Neutrophil (primary cell): ENCODE results near the gene UBAC1.

Source experiments
- H3K27ac ChIP-seq: fragments of 200-600 bp; sonication (generic); 2 replicates; pipeline ENCODE4 v1.5.1; 2016; ENCODE audit warnings: mild to moderate bottlenecking, moderate library complexity
- H3K27me3 ChIP-seq: fragments of 200-600 bp; sonication (generic); 2 replicates; pipeline ENCODE4 v1.6.0; 2016; ENCODE audit warnings: mild to moderate bottlenecking
- H3K36me3 ChIP-seq: fragments of 200-600 bp; sonication (generic); 2 replicates; pipeline ENCODE4 v1.5.1; 2017
- H3K4me1 ChIP-seq, 2 experiments: fragments of 200-600 bp in 1 of 2; sonication (generic) in 1 of 2; 1 replicate in 1 of 2; 2 replicates in 1 of 2; pipeline versions ENCODE4 v1.5.1 to v1.6.1; 2013 to 2016; ENCODE audit warnings: low read depth in 1 of 2, low read length in 1 of 2, mild to moderate bottlenecking in 1 of 2, moderate library complexity in 1 of 2; ENCODE audit not compliant: control insufficient read depth in 1 of 2, insufficient read depth in 1 of 2
- H3K4me3 ChIP-seq, 2 experiments: fragments of 200-600 bp in 1 of 2; sonication (generic) in 1 of 2; 1 replicate in 1 of 2; 2 replicates in 1 of 2; pipeline ENCODE4 v1.5.1; 2013 to 2016; ENCODE audit warnings: low read depth in 1 of 2, low read length in 1 of 2, mild to moderate bottlenecking in 1 of 2, moderate library complexity in 1 of 2
- H3K9me3 ChIP-seq: fragments of 200-600 bp; sonication (generic); 2 replicates; pipeline ENCODE4 v1.5.1; 2016
- CTCF ChIP-seq: fragments of 200-600 bp; sonication (generic); IDR thresholded peaks from 2 replicates; pipeline ENCODE4 v1.5.1; 2016; ENCODE audit warnings: antibody characterized with exemption

Gene UBAC1

GRCh38 chr9:136007934-136008692 lies 46.9 kb upstream of the UBAC1 start:
- Histone ChIP-seq H3K27me3 (no peaks in the 10 kb centered on the region), H3K4me1 (no peaks in the 10 kb centered on the region), H3K27ac (no peak overlapping the region), H3K36me3 (peaks cover 66% of the 10 kb centered on the region), H3K9me3 (no peaks in the 10 kb centered on the region), H3K4me3 (no peak overlapping the region)
- TF ChIP-seq CTCF = no peak

- Histone ChIP-seq H3K27me3 (no peaks in the 10 kb centered on the region), H3K36me3 (peaks cover 60% of the 10 kb centered on the region), H3K27ac (no peak overlapping the region), H3K9me3 (no peaks in the 10 kb centered on the region), H3K4me1 (no peaks in the 10 kb centered on the region), H3K4me3 (no peak overlapping the region)
- no peak for TF ChIP-seq CTCF
Observed at GRCh38 chr9:136007276-136007933, 46.2 kb upstream of the UBAC1 start.

GRCh38 chr9:136006169-136006568 lies 45.0 kb upstream of the UBAC1 start:
- H3K27me3 ChIP-seq = no peaks in the 10 kb centered on the region
- TF ChIP-seq CTCF = no peak
- H3K4me1 ChIP-seq = no peaks in the 10 kb centered on the region
- H3K4me3 ChIP-seq = no peak overlapping the region
- no peaks in the 10 kb centered on the region for H3K9me3 ChIP-seq
- peaks cover 47% of the 10 kb centered on the region for H3K36me3 ChIP-seq
- H3K27ac ChIP-seq = no peak overlapping the region

- Histone ChIP-seq H3K4me1 (no peaks in the 10 kb centered on the region), H3K27me3 (no peaks in the 10 kb centered on the region), H3K36me3 (peaks cover 33% of the 10 kb centered on the region), H3K9me3 (no peaks in the 10 kb centered on the region), H3K4me3 (no peak overlapping the region), H3K27ac (no peak overlapping the region)
- TF ChIP-seq CTCF = no peak
Observed at GRCh38 chr9:136004712-136005111, 43.5 kb upstream of the UBAC1 start.

GRCh38 chr9:136004219-136004618 lies 43.0 kb upstream of the UBAC1 start:
- no peak for TF ChIP-seq CTCF
- H3K27ac ChIP-seq = no peak overlapping the region
- H3K4me3 ChIP-seq = no peak overlapping the region
- H3K36me3 ChIP-seq = peaks cover 28% of the 10 kb centered on the region
- no peaks in the 10 kb centered on the region for H3K4me1 ChIP-seq
- H3K27me3 ChIP-seq = no peaks in the 10 kb centered on the region
- H3K9me3 ChIP-seq = no peaks in the 10 kb centered on the region
